GM12878 (cell line): ENCODE measurements around the gene TMEM39B.

ENCODE experiments used
- EP300 ChIP-seq, 2 experiments: fragments of 150-350 bp in 1 of 2; IDR thresholded peaks; 2 replicates each; pipeline ENCODE4 v1.6.1; 2011 to 2012; ENCODE audit warnings: low read depth in 2 of 2, low read length in 2 of 2, borderline replicate concordance in 1 of 2, improper control_type of control experiment in 1 of 2, inconsistent platforms in 1 of 2; ENCODE audit not compliant: control insufficient read depth in 1 of 2
- EZH2 ChIP-seq: IDR thresholded peaks from 2 replicates; pipeline ENCODE4 v1.6.1; 2012; ENCODE audit warnings: low read depth, mild to moderate bottlenecking, control low read depth, inconsistent platforms, low read length, borderline replicate concordance; ENCODE audit not compliant: control insufficient read depth
- HDAC6 ChIP-seq: fragments of 200-600 bp; sonication (generic); IDR thresholded peaks from one replicate; pipeline ENCODE4 v1.8.0; 2017; ENCODE audit warnings: antibody characterized with exemption; ENCODE audit not compliant: unreplicated experiment
- RAD21 ChIP-seq: IDR thresholded peaks from 2 replicates; pipeline ENCODE4 v1.6.1; 2011; ENCODE audit warnings: mild to moderate bottlenecking, low read depth, low read length, moderate library complexity; ENCODE audit not compliant: insufficient read depth
- TAF1 ChIP-seq: IDR thresholded peaks from 2 replicates; pipeline ENCODE4 v1.6.1; 2011; ENCODE audit warnings: mild to moderate bottlenecking, low read depth, low read length, borderline replicate concordance
- YY1 ChIP-seq: IDR thresholded peaks from 2 replicates; pipeline ENCODE4 v1.6.1; 2011; ENCODE audit warnings: low read depth, mild to moderate bottlenecking, low read length
- TF ChIP-seq, protein P1 (sequence below), 3 experiments: IDR thresholded peaks in 2 of 3; conservative IDR thresholded peaks in 1 of 3; 2 replicates each; pipeline ENCODE4 v1.5.1; 2011; ENCODE audit warnings: low read depth in 3 of 3, low read length in 3 of 3, mild to moderate bottlenecking in 3 of 3, control low read depth in 2 of 3, moderate library complexity in 2 of 3, inconsistent platforms in 1 of 3, mixed read lengths in 1 of 3; ENCODE audit not compliant: control insufficient read depth in 2 of 3, insufficient read depth in 1 of 3; ENCODE audit errors: extremely low read depth in 1 of 3

DNA sequence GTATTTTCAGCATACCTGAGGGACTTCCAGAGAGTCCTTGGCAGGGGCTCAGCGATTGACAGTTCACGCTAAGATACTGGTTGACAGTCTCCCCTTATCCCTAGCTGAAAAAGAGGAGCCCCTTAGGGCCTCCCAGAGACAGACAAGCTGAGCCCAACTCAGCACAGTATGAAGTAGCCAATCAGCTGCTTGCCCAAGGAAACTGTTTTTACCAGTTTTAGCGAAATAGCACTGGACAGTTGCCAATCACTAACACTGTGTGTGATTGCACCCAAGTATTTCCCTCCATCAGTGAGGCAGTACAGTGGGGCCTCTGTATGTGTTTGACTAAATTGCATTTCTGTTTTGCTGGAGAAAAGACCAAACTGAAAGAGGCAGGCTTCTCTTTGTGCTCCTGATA, 32.0 kb upstream of the TMEM39B start:
- no peak for TF ChIP-seq YY1
- no peak for TF ChIP-seq EZH2
- no peak for TF ChIP-seq HDAC6
- TF ChIP-seq TAF1: no peak
- TF ChIP-seq, protein P1, sequence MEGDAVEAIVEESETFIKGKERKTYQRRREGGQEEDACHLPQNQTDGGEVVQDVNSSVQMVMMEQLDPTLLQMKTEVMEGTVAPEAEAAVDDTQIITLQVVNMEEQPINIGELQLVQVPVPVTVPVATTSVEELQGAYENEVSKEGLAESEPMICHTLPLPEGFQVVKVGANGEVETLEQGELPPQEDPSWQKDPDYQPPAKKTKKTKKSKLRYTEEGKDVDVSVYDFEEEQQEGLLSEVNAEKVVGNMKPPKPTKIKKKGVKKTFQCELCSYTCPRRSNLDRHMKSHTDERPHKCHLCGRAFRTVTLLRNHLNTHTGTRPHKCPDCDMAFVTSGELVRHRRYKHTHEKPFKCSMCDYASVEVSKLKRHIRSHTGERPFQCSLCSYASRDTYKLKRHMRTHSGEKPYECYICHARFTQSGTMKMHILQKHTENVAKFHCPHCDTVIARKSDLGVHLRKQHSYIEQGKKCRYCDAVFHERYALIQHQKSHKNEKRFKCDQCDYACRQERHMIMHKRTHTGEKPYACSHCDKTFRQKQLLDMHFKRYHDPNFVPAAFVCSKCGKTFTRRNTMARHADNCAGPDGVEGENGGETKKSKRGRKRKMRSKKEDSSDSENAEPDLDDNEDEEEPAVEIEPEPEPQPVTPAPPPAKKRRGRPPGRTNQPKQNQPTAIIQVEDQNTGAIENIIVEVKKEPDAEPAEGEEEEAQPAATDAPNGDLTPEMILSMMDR (IDR thresholded peaks at IDR 0.05 in 2 of 3, conservative IDR thresholded peaks at IDR 0.05 in 1 of 3; ENCODE audit: control insufficient read depth in 2 of 3, extremely low read depth in 1 of 3, insufficient read depth in 1 of 3, low read depth in 3 of 3, low read length in 3 of 3): no peak
- TF ChIP-seq EP300 (IDR thresholded peaks at IDR 0.05; ENCODE audit: borderline replicate concordance in 1 of 2, control insufficient read depth in 1 of 2, low read depth in 2 of 2, low read length in 2 of 2): no peak
- TF ChIP-seq RAD21: no peak
